IPS DF 19.7 (cell line): ENCODE data around the gene TSPAN32.
"Not testable (repeated sequence)": the region's sequence is repeated elsewhere in the genome, so short reads cannot be mapped to it uniquely, and the experiment has no call there.

Experiments used
- DNase-seq: peaks from one replicate; pipeline ENCODE4 v3.0.0-alpha.2; 2013; ENCODE audit warnings: low read depth, low spot score

Gene TSPAN32

GRCh38 chr11:2333486-2334205, 31.8 kb downstream of the TSPAN32 start:
- not testable (repeated sequence) for DNase-seq

GRCh38 chr11:2335286-2335685, 33.5 kb downstream of the TSPAN32 start:
- not testable (repeated sequence) for DNase-seq

- not testable (repeated sequence) for DNase-seq
Observed at GRCh38 chr11:2338760-2339159, 36.9 kb downstream of the TSPAN32 start.

- DNase-seq: no peak
Observed at GRCh38 chr11:2342557-2342956, 40.7 kb downstream of the TSPAN32 start.

- DNase-seq: no peak
Observed at GRCh38 chr11:2342981-2343380, 41.2 kb downstream of the TSPAN32 start.

- no peak for DNase-seq
Observed at GRCh38 chr11:2343502-2343901, 41.7 kb downstream of the TSPAN32 start.

- no peak for DNase-seq
Observed at GRCh38 chr11:2345050-2345449, 43.2 kb downstream of the TSPAN32 start.

- no peak for DNase-seq
Observed at GRCh38 chr11:2346014-2346413, 44.2 kb downstream of the TSPAN32 start.

- no peak for DNase-seq
Observed at GRCh38 chr11:2346586-2347307, 44.9 kb downstream of the TSPAN32 start.

- DNase-seq: no peak
Observed at GRCh38 chr11:2347308-2347830, 45.6 kb downstream of the TSPAN32 start.

- DNase-seq: no peak
Observed at GRCh38 chr11:2348986-2349385, 47.2 kb downstream of the TSPAN32 start.

GRCh38 chr11:2351701-2352100, 49.9 kb downstream of the TSPAN32 start:
- DNase-seq: no peak

GRCh38 chr11:2352420-2352819, 50.6 kb downstream of the TSPAN32 start:
- no peak for DNase-seq

GRCh38 chr11:2355000-2355644, 53.3 kb downstream of the TSPAN32 start:
- DNase-seq: no peak

GRCh38 chr11:2357246-2357645, 55.4 kb downstream of the TSPAN32 start:
- DNase-seq: no peak

GRCh38 chr11:2357651-2358050, 55.8 kb downstream of the TSPAN32 start:
- DNase-seq: not testable (repeated sequence)

GRCh38 chr11:2358754-2359442, 57.1 kb downstream of the TSPAN32 start:
- DNase-seq: no peak

- DNase-seq: no peak
Observed at GRCh38 chr11:2359557-2359956, 57.7 kb downstream of the TSPAN32 start.

- no peak for DNase-seq
Observed at GRCh38 chr11:2360081-2360642, 58.3 kb downstream of the TSPAN32 start.

- DNase-seq: no peak
Observed at GRCh38 chr11:2361565-2361964, 59.8 kb downstream of the TSPAN32 start.

GRCh38 chr11:2362414-2362813, 60.6 kb downstream of the TSPAN32 start:
- no peak for DNase-seq
